Loucy (cell line): ENCODE measurements around the gene DAPK1.

ENCODE experiments used
- H2AFZ ChIP-seq: fragments of 200-600 bp; sonication (generic); 2 replicates; pipeline ENCODE4 v1.6.0; 2016; ENCODE audit warnings: antibody characterized with exemption, mild to moderate bottlenecking, low read length, moderate library complexity
- H3F3A ChIP-seq: fragments of 200-600 bp; 2 replicates; pipeline ENCODE4 v1.6.0; 2016; ENCODE audit warnings: antibody characterized with exemption, low read depth, mild to moderate bottlenecking
- H3K27me3 ChIP-seq: fragments of 200-600 bp; sonication (generic); 2 replicates; pipeline ENCODE4 v1.6.1; 2014; ENCODE audit warnings: low read length, mild to moderate bottlenecking; ENCODE audit not compliant: insufficient read depth, poor library complexity, severe bottlenecking
- H3K36me3 ChIP-seq: fragments of 200-600 bp; sonication (generic); 2 replicates; pipeline ENCODE4 v1.6.1; 2016; ENCODE audit warnings: low read length; ENCODE audit not compliant: insufficient read depth
- H3K4me1 ChIP-seq: fragments of 200-600 bp; sonication (generic); 2 replicates; pipeline ENCODE4 v1.5.1; 2014; ENCODE audit warnings: low read length, mild to moderate bottlenecking; ENCODE audit not compliant: insufficient read depth, poor library complexity, severe bottlenecking
- H3K4me2 ChIP-seq: fragments of 200-600 bp; sonication (generic); 2 replicates; pipeline ENCODE4 v1.6.0; 2014; ENCODE audit warnings: antibody characterized with exemption, low read length, low read depth, mild to moderate bottlenecking; ENCODE audit not compliant: poor library complexity, severe bottlenecking
- H3K4me3 ChIP-seq: fragments of 200-600 bp; sonication (generic); 2 replicates; pipeline ENCODE4 v1.5.1; 2014; ENCODE audit warnings: low read length, mild to moderate bottlenecking, mixed read lengths; ENCODE audit not compliant: poor library complexity, severe bottlenecking
- H3K79me2 ChIP-seq: fragments of 200-600 bp; sonication (generic); 2 replicates; pipeline ENCODE4 v1.6.1; 2014; ENCODE audit warnings: low read length; ENCODE audit not compliant: insufficient read depth
- H3K9ac ChIP-seq: fragments of 200-600 bp; sonication (generic); 2 replicates; pipeline ENCODE4 v1.6.0; 2014; ENCODE audit warnings: mild to moderate bottlenecking, low read depth, low read length, moderate library complexity; ENCODE audit not compliant: poor library complexity, severe bottlenecking
- H3K9me2 ChIP-seq: fragments of 200-600 bp; sonication (generic); replicated peaks from 2 replicates; pipeline ENCODE4 v1.6.1; 2016; ENCODE audit warnings: low read depth, low read length, mixed read lengths
- H3K9me3 ChIP-seq: fragments of 200-600 bp; sonication (generic); 2 replicates; pipeline ENCODE4 v1.6.1; 2014; ENCODE audit warnings: mild to moderate bottlenecking, antibody characterized with exemption, low read length, low read depth; ENCODE audit not compliant: insufficient read depth
- H4K20me1 ChIP-seq: fragments of 200-600 bp; sonication (generic); 2 replicates; pipeline ENCODE4 v1.6.0; 2014; ENCODE audit warnings: antibody characterized with exemption, low read length, mild to moderate bottlenecking; ENCODE audit not compliant: insufficient read depth, poor library complexity, severe bottlenecking
- EZH2phosphoT487 ChIP-seq: fragments of 200-600 bp; IDR thresholded peaks from 2 replicates; pipeline ENCODE4 v1.6.1; 2018; ENCODE audit warnings: antibody characterized with exemption, mild to moderate bottlenecking, moderate library complexity, borderline replicate concordance
- TF ChIP-seq, protein P1 (sequence below): fragments of 200-600 bp; sonication (generic); conservative IDR thresholded peaks from 2 replicates; pipeline ENCODE4 v1.5.1; 2014; ENCODE audit warnings: mild to moderate bottlenecking, antibody characterized with exemption, low read length

The DAPK1 gene

DNA sequence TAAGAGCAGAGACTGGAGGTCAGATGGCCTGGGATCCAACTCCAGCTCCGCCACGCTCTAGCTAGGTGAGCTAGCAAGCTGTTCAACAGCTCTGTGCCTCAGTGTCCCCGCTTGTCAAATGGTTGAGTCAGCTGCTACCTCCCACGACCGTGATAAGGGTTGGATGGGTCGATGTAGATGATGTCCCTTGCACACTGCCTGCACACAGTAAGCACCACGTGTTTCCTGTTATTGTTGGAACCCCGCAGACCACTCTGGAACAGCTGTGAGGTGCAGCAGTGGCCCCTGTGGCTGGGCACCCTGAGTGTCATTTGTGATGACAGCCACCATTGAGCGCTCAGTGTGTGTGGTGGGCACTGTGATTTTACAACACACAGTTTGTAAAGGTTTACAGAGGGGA, 174.3 kb downstream of the DAPK1 start:
- H3F3A ChIP-seq: no peaks in the 10 kb centered on the region
- H3K4me1 ChIP-seq: no peaks in the 10 kb centered on the region
- no peaks in the 10 kb centered on the region for H4K20me1 ChIP-seq
- no peaks in the 10 kb centered on the region for H3K9me3 ChIP-seq
- H3K79me2 ChIP-seq: no peaks in the 10 kb centered on the region
- H3K36me3 ChIP-seq: no peaks in the 10 kb centered on the region
- H3K4me3 ChIP-seq: no peak overlapping the region
- no peaks in the 10 kb centered on the region for H3K27me3 ChIP-seq
- TF ChIP-seq EZH2phosphoT487: no peak
- TF ChIP-seq, protein P1, sequence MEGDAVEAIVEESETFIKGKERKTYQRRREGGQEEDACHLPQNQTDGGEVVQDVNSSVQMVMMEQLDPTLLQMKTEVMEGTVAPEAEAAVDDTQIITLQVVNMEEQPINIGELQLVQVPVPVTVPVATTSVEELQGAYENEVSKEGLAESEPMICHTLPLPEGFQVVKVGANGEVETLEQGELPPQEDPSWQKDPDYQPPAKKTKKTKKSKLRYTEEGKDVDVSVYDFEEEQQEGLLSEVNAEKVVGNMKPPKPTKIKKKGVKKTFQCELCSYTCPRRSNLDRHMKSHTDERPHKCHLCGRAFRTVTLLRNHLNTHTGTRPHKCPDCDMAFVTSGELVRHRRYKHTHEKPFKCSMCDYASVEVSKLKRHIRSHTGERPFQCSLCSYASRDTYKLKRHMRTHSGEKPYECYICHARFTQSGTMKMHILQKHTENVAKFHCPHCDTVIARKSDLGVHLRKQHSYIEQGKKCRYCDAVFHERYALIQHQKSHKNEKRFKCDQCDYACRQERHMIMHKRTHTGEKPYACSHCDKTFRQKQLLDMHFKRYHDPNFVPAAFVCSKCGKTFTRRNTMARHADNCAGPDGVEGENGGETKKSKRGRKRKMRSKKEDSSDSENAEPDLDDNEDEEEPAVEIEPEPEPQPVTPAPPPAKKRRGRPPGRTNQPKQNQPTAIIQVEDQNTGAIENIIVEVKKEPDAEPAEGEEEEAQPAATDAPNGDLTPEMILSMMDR: no peak
- no peak overlapping the region for H2AFZ ChIP-seq
- no peak overlapping the region for H3K9ac ChIP-seq
- H3K4me2 ChIP-seq: no peak overlapping the region
- no peaks in the 10 kb centered on the region for H3K9me2 ChIP-seq

DNA sequence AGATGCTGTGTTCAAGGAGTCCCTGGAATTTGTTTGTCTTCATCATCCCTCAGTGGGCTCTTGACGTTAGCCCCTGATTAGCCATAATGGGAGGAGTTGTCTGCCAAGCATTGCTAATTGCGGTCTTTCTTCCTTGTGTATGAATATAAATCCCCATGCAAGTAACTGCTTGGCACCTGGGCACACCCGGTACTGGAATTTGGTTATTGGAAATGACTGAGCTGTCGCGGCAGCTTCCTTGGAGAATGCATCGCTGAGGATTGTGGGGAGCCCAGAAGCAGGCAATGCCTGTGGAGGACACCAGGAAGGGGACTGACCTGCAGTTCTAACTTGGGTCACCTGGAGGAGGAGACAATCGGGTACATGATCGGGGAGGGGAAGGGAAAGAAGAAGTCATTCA, 174.9 kb downstream of the DAPK1 start:
- H3F3A ChIP-seq: no peaks in the 10 kb centered on the region
- H3K9me2 ChIP-seq: no peaks in the 10 kb centered on the region
- H4K20me1 ChIP-seq: no peaks in the 10 kb centered on the region
- no peaks in the 10 kb centered on the region for H3K27me3 ChIP-seq
- no peak for TF ChIP-seq EZH2phosphoT487
- TF ChIP-seq, protein P1: no peak
- H3K36me3 ChIP-seq: no peaks in the 10 kb centered on the region
- H3K4me1 ChIP-seq: no peaks in the 10 kb centered on the region
- H3K79me2 ChIP-seq: no peaks in the 10 kb centered on the region
- H3K9me3 ChIP-seq: no peaks in the 10 kb centered on the region
- no peak overlapping the region for H3K4me2 ChIP-seq
- no peak overlapping the region for H3K9ac ChIP-seq
- H2AFZ ChIP-seq: no peak overlapping the region
- no peak overlapping the region for H3K4me3 ChIP-seq

DNA sequence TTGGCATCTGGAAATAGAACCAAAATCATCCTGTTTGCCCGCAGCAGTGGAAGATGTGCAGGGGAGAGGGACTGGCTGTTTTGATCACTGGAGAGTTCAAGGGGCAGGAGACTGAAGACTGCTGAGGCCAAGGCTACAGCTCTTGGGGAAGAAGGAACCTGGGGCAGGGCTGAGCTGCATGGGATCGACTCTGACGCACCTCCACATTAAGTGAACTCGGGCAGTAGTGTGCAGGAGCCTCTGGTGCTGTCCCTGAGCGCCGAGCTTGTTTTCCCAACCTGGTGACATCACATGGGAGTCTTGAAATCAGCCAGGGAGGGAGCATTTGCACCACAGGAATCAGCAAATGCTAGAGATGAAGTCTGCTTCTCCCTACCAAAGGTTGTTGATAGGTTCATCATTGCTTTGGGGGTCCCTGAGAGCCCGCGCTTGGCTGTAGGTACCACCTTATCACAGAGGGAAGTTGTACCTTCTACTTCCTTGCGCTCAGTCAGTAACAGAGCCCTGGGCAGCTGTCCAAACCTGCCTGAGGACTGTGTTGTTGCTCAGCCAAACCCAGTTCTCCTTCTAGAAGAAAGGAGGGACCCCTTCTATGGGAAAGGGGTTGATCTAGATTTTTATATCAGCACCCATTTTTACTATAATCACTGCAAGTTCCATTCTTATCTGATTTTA, 175.9 kb downstream of the DAPK1 start:
- Histone ChIP-seq H3K27me3 (no peaks in the 10 kb centered on the region), H3K9me2 (no peaks in the 10 kb centered on the region), H3K4me3 (no peak overlapping the region), H3K4me2 (no peak overlapping the region), H3F3A (no peaks in the 10 kb centered on the region), H3K9me3 (no peaks in the 10 kb centered on the region), H2AFZ (no peak overlapping the region), H4K20me1 (no peaks in the 10 kb centered on the region), H3K9ac (no peak overlapping the region), H3K79me2 (no peaks in the 10 kb centered on the region), H3K4me1 (no peaks in the 10 kb centered on the region), H3K36me3 (no peaks in the 10 kb centered on the region)
- TF ChIP-seq EZH2phosphoT487: no peak
- TF ChIP-seq, protein P1: no peak
